ENCODE data around the gene SDC1.
"Not testable (repeated sequence)": the region's sequence is repeated elsewhere in the genome, so short reads cannot be mapped to it uniquely, and the experiment has no call there.

The SDC1 gene, protein sequence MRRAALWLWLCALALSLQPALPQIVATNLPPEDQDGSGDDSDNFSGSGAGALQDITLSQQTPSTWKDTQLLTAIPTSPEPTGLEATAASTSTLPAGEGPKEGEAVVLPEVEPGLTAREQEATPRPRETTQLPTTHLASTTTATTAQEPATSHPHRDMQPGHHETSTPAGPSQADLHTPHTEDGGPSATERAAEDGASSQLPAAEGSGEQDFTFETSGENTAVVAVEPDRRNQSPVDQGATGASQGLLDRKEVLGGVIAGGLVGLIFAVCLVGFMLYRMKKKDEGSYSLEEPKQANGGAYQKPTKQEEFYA

DNA sequence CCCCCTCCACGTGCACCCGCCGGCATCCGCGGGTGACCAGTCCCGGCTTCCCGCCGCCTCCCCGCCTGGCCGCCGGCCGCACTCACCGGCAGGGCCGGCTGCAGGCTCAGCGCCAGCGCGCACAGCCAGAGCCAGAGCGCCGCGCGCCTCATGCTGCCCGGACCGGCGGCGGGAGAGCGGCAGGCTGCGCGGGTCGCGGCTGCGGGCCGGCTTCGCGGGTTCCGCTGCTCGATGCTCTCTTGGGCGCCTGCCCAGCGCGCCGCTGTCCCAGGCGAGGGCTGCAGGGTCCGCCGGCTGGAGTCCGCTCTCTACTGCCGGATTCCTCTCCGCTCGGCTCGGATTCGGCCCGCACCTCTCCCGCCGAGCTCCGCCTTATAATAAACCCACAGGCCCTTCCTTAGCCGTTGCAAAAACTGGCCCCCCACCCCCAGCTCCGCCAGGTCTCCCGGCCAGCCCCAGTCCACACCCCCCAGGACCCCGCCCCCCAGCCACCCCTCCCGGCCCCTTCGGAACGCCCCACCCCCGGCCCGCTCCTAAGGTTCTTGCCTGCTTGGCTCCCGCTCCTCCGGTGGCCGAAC, at the start of gene SDC1:
Gene SDC1 (minus strand): TSS at position 415 of the 578 bp plus-strand sequence. CDS start 263 bp downstream, at position 152.
- peak; percentile 68 for DNase-seq (ENCODE audit: low spot score)

DNA sequence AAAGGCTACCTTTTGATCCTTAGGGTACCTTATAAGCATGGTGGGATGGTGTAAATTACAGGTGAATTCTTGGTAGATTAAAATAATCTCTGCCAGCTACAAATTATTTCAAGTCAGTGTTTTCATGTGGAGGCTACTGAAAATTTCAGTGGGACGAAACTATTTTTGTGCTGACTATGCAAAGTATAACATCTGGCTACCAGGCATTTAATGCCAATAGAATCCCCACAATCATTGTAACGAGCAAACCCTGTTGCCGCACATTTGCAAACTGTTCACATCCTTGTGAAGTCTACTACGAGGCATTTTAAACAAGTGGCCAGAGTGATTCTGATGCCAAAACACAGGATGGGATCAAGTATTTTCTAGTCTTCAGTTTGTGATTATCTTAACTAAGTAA, 48.1 kb upstream of the SDC1 start:
- no peak for DNase-seq (ENCODE audit: low spot score)

DNA sequence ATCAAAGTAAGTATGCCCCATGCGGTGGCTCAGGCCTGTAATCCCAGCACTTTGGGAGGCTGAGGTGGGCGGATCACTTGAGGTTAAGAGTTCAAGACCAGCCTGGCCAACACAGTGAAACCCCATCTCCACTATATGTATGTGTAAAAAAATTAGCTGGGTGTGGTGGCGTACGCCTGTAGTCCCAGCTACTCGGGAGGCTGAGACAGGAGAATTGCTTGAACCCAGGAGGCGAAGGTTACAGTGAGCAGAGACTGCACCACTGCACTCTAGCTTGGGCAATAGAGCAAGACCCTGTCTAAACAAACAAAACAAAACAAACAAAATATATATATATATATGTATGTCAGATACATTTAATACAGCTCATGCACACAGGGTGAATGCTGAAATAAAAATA, 43.4 kb upstream of the SDC1 start:
- DNase-seq (ENCODE audit: low spot score): not testable (repeated sequence)

DNA sequence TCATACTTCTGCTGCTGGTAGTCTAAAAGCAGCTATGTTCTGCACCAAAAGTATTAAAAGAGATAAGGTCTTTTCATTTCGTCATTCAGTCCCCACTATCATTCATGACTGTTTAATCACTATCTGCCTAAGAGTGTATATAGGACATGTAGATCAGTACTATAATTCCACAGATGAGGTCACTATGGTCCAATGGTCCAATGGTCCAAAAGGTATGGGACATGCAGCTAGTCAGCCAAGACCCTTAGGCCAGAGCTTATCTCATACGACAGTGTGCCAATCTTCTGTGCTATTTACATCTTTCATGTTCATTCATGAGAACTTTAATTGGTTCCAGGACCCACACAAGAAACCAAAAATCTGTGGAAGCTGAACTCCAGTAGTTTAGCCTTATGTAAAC, 42.6 kb upstream of the SDC1 start:
- DNase-seq (ENCODE audit: low spot score): no peak

DNA sequence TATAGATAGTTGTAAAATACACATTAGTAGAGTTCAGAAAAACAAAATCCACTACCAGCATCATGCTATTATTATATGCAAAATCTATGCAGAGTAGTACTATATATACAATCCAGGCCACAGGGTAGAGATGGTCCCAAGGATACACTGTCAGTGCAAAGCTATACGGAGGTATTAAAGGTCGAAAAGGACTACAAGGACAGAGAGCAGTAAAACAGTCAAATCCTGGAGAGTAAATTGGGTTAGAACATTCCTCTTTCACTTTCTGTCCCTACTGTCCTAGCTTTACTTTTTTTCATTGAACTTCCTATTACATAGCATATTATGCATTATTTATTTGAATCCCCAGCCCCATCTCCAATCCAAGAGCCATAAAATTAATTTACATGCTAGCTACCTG, 39.7 kb upstream of the SDC1 start:
- DNase-seq (ENCODE audit: low spot score): no peak

DNA sequence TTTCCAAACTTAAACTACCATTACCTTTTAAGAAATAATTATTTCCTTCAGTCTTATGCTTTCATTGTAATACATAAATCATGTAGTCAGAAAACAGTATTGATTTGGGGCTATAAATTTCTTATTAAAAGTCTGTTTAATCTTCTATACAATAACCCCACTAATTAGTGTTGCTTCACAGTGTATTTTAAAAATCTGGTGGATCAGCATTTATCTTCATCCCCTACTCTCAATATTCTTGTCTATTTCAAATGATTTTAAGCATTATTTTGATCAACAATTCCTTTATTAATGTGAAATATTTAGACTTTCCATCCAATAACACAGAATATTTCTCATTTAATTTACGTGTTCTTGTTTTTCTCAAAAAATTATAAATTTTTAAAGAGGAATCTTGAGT, 32.5 kb upstream of the SDC1 start:
- DNase-seq (ENCODE audit: low spot score): no peak

GRCh38 chr2:20254731-20255130, 29.8 kb upstream of the SDC1 start:
- no peak for DNase-seq (ENCODE audit: low spot score)

DNA sequence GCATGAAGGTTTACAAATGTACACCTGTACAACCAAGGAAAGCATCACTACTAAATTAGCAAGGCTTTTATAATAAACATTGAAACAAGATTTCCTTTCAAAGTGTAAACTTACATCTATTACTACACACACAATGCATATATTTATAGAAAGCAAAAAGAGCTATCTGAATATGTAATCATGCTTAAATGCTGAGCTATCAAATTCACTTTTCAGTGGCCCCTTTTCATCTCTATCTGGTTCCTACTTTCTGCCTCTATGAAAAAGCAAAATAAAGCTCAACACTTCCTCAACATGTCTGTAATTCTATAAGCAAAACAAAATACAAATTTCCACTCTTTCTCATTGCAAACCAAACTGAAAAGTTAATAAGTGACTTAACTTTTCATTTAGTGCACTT, 25.5 kb upstream of the SDC1 start:
- DNase-seq (ENCODE audit: low spot score): no peak

GRCh38 chr2:20249170-20249569, 24.2 kb upstream of the SDC1 start:
- no peak for DNase-seq (ENCODE audit: low spot score)

DNA sequence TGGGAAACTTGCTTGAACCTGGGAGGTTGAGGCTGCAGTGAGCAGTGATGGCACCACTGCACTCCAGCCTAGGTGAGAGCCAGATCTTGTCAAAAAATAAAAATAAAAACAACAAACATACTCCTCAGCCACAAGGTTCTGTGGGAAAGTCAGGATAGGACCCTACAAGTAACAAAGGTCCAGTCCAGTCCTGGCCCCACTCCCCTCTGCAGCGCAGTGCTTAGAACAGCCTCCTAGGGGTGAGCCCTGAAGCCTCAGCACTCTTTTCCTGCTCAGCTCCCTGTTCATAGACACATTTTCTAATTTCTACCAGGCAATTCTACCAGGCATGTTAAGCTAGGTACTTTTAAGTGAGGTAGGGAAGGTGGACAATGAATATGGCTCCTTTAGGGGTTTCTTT, 22.2 kb upstream of the SDC1 start:
- DNase-seq (ENCODE audit: low spot score): no peak

- DNase-seq (ENCODE audit: low spot score): not testable (repeated sequence)
These were observed 18.7 kb upstream of the SDC1 start for GRCh38 chr2:20243637-20244036.

GRCh38 chr2:20242727-20243377, 17.9 kb upstream of the SDC1 start:
- no peak for DNase-seq (ENCODE audit: low spot score)

- no peak for DNase-seq (ENCODE audit: low spot score)
These were observed 17.2 kb upstream of the SDC1 start for GRCh38 chr2:20241973-20242726.

DNA sequence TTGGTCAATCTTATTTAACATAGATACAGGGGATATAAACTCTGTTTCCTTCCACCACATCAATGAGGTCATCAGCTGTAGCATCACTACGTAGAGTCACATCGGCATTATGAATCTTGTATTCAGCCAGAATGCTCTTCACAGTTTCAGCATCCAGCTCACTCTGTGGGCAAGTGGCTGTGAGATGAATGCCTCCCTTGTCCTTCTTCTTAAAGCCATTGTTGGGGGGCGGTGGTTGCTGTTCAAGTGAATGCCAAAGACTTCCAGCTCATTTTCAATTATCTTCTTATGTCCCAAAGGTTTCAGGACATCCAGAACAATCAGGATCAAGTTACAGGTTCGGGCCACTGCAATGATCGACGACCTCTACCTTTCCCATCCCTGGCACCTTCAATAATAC, 15.4 kb upstream of the SDC1 start:
- DNase-seq (ENCODE audit: low spot score): not testable (repeated sequence)

GRCh38 chr2:20236496-20236895, 11.6 kb upstream of the SDC1 start:
- DNase-seq (ENCODE audit: low spot score): no peak

GRCh38 chr2:20235655-20236305, 10.8 kb upstream of the SDC1 start:
- no peak for DNase-seq (ENCODE audit: low spot score)

DNA sequence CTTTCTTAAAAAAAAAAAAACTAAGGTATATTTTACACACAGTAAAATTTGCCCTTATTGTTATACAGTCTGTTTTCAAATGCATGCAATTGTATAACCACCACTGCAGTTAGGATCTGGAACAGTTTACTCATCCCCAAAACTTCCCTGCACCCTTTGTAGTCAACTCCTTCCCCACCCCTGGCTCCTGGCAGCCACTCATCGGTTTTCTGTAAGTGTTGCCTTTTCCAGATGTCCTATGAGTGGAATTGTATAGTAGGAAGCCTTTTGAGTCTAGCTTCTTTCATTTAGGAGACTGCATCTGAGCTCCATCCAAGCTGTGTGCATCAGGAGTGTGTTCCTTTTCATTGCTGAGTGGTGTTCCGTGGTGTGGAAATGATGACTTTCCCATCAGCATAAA, 9.7 kb upstream of the SDC1 start:
- DNase-seq (ENCODE audit: low spot score): not testable (repeated sequence)

DNA sequence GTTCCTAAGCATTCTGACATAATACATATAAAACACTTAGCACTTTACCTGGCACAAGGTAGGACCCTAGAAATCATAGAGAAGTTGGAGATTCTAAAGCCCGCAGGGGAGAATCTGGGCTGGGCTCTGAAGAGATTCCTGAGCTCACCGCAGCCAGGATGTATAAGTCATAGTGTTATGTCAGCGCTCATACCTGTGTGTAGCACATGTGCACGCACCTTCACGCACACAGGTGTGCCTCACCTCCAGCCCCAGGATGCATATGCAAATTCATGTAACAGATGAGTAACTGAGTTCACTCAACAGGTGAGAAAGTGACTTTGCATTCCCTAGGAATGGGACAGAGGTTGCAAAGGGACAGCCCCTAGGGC, 7.9 kb upstream of the SDC1 start:
- no peak for DNase-seq (ENCODE audit: low spot score)

GRCh38 chr2:20231598-20232026, 6.7 kb upstream of the SDC1 start:
- peak; percentile 96 for DNase-seq (ENCODE audit: low spot score)

DNA sequence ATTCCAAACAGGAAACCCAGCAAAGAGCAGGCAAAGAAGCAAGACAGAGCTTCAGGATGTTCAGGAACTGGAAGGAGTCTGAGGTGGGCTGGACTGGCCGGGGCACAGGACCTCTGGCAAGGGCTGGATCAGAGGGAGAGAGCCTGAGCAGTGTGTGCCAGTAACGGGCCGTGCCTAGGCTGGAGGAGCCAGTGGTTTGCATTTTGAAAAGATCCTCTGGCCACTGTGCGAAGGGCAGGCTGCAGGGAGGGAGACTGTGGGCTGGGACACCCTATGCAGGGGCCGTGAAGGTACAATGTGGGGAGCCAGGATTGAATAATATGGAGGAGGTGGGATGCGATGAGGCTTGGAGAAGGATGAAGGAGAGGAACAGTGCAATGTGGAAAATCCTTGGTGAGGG, 6.2 kb upstream of the SDC1 start:
- no peak for DNase-seq (ENCODE audit: low spot score)

DNA sequence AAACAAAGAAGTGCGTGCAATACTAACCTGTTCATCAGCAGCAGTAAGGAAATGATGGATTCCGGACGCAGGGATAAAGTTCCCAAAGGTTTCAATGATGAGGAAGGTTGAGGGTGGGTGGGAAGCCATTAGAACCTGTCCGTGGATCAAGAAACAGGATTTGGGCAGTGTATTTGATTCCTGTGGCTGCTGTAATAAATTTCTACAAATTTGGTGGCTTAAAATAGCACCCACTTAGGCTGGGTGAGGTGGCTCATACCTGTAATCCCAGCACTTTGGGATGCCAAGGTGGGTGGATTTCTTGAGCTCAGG, 5.1 kb upstream of the SDC1 start:
- DNase-seq (ENCODE audit: low spot score): no peak

DNA sequence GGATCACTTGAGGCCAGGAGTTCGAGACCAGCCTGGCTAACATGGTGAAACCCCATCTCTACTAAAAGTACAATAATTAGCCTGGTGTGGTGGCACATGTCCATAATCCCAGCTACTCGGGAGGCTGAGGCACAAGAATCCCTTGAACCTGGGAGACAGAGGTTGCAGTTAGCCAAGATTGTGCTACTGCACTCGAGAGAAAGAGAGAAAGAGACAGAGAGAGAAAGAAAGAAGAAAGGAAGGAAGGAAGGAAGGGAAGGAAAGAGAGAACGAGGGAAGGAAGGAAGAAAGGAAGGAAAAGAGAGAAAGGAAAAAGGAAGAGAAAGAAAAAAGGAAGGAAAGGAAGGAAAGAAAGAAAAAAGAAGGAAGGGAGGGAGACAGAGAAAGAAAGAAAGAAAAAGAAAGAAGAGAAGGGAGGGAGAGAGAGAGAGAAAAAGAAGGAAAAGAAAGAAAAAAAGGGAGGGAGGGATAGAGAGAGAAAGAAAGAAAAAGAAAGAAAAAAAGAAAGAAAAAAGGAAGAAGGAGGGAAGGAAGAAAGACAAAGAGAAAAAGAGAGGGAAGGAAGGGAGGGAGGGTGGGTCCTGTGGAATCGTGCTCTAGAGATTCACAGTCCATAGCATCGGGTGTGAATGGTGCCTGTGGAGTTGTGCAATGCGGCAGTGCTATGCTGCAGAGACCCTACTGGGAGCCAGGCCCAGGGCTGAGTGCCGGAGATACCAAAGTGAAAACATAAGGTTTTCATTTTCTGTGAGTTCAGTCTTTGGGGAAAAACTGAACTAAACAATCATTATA, 4.6 kb upstream of the SDC1 start:
- no peak for DNase-seq (ENCODE audit: low spot score)
